Astrocyte of the spinal cord (primary cell): ENCODE results near the gene PSMG4.

Experiments
- DNase-seq: peaks from one replicate; pipeline ENCODE4 v3.0.0; 2011; ENCODE audit warnings: low read depth, low spot score
- H3K4me3 ChIP-seq: 2 replicates; pipeline ENCODE4 v1.5.1; 2011; ENCODE audit warnings: low read depth, mild to moderate bottlenecking, low read length, moderate library complexity
- in situ Hi-C: cut with HindIII; loops from 2 replicates; pipeline ENCODE4 v1.10.0; 2017; ENCODE audit warnings: low sequenced_read_pairs
- TF ChIP-seq, protein P1 (sequence below): IDR thresholded peaks from 2 replicates; pipeline ENCODE4 v1.5.1; 2012; ENCODE audit warnings: low read depth, mild to moderate bottlenecking, low read length, inconsistent platforms

Gene PSMG4

DNA sequence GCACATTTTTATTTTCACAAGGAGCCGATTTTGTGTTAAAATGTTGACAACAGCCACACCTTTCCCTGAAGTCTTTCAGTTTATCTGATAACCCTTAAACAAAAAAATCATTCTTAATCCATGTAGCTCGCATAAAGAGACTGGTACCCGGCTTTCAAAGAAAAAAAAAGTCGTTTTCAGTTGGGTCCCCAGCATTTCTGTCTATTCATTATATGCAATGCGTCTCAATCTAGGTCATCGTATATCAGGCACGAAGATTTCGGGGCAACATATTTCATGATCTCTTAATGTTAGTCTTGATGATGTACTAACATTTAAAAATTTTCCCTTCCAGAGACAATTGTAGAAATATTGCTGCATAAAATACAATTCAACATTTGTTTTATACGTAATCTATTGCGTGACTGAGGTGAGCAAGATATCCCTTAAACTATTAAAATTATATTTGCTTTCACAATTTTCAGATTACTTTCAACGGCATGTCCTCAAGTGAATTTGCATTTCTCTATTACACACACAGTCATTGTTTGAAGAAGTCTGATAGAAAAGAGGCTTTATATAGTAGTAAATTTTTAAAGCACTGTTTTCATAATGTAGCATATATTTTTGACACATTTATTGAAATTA is 28.4 kb upstream of the PSMG4 start:
- TF ChIP-seq, protein P1, sequence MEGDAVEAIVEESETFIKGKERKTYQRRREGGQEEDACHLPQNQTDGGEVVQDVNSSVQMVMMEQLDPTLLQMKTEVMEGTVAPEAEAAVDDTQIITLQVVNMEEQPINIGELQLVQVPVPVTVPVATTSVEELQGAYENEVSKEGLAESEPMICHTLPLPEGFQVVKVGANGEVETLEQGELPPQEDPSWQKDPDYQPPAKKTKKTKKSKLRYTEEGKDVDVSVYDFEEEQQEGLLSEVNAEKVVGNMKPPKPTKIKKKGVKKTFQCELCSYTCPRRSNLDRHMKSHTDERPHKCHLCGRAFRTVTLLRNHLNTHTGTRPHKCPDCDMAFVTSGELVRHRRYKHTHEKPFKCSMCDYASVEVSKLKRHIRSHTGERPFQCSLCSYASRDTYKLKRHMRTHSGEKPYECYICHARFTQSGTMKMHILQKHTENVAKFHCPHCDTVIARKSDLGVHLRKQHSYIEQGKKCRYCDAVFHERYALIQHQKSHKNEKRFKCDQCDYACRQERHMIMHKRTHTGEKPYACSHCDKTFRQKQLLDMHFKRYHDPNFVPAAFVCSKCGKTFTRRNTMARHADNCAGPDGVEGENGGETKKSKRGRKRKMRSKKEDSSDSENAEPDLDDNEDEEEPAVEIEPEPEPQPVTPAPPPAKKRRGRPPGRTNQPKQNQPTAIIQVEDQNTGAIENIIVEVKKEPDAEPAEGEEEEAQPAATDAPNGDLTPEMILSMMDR = no peak
- no peak overlapping the region for H3K4me3 ChIP-seq
- in situ Hi-C loops = no loop called here
- no peak for DNase-seq

DNA sequence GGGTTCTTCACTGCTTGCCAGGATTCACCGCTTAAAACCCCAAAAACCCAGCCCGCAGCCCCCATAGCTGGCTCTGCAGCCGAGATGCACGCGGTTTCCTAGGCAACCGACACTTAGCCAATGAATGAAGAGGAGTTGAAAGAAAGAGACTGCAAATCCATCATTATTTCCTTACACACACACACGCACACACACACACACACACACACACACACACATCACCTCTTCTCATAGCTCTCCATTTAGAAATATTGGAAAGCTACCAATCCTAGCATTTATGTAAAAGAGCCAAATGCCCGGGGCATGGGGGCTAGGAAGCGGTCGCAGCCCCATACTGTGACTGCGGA is 27.9 kb upstream of the PSMG4 start:
- DNase-seq = no peak
- H3K4me3 ChIP-seq = peak overlapping the region; percentile 63
- TF ChIP-seq, protein P1 = no peak
- in situ Hi-C loops = no loop called here

DNA sequence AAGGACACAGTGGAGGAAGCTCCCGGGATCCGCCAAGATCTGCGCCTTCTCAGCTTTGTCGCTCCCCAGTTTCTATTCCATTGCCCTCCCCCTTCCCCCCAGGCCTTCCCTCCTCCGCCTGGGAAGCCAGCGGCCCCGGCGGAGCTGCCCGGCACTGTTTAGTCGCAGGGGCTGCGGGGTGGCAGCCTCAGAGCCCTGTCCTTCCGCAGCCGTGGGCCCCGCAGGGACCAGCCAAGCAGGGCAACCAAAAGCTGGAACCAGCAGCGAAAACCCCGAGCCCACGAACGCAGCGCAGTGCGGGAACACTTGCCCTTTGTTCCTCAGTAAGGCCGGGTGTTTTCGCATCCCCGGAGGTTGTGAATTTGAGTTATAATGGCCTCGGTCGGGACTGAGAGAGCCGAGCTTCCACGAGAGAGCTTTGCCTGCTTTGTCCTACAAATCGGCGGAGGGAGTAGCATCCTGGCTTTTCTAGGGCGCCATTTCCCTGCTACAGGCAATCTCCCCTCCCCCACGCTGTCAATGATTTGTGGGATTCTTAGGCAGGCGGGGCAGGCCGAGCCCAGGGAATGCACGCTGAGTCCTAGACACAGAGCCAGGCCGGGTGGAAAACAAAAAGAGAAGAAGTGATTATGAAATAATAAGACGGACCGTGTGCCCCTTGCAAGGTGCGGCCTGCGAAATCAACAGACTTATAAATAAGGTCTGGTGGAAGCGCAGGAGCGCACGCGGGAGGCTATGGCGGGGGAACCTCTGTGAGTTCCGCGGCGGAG is 27.3 kb upstream of the PSMG4 start:
- in situ Hi-C loops = no loop called here
- H3K4me3 ChIP-seq = peak overlapping the region; percentile 63
- peak; percentile 78 for DNase-seq
- TF ChIP-seq, protein P1 = no peak

DNA sequence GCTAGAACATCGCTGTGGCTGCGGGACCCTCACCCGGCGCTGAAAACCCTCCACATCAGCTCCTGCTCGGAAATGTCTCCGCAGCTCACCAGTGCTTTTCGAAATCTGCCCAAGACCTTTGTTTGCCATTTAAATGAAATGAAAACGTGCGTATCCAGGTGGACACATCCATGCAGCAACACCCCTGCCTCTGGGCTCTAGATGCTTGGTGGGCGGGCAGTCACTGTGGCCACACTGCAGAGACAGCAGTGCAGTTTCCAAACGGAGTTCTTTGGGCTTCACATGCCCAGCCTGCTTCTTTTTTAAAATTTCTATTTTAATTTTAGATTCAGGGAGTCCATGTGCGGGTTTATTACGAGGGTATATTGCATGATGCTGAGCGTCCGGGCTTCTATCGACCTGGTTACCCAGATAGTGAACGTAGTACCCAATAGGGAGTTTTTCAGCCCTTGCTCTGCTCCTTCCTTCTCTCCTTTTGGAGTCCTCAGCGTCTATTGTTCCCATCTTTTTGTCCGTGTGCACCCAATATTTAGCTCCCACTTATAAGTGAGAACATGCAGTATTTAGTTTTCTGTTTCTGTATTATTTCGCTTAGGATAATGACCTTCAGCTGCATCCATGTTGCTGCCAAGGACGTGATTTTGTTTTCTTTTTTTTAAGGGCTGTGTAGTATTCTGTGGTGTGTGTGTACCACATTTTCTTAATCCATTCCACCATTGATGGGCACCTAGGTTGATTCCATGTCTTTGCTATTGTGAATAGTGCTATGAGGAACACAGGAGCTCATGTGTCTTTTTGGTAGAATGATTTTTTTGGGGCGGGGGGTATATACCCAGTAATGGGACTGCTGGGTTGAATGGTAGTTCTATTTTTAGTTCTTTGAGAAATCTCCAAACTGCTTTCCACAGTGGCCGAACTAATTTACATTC is 26.5 kb upstream of the PSMG4 start:
- H3K4me3 ChIP-seq = peak overlapping the region; percentile 63
- in situ Hi-C loops = no loop called here
- no peak for DNase-seq
- TF ChIP-seq, protein P1 = no peak

DNA sequence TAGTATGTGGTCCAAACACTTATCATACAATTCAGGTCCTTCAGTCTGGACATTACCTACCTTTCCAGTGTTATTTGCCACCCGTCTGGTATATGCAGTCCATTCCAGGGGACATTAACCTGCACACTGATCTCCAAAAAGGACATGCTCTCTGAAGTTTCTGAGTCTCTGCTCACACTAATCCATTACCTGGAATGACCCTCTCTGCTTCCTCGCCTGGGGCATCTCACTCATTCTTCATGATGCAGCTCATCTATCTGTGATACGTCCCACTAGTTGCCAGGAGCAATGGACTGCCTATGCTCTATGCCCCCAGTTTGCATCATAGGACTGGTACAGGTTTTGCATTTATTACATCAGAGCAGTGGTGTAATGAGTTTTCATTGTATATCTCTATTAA is 25.4 kb upstream of the PSMG4 start:
- TF ChIP-seq, protein P1 = no peak
- H3K4me3 ChIP-seq = no peak overlapping the region
- in situ Hi-C loops = no loop called here
- no peak for DNase-seq

DNA sequence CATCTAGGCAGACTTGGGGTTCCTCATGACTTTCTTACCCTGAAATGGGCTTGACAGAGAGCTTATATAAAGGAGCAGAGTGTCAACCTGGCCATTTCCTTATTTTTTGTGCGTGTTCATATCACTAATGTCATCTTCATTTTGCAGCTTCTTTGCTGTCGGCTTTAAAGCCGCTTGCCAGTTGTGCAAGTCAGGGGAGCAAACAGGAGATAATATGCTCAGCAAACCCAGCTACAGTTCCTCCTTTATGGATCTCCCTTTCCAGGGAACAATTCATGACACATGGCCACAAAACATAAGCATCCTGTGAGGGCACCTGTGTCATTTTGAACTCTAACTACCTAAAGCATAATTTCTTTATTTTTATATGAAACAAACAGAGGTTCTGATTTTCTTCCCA is 24.8 kb upstream of the PSMG4 start:
- no peak overlapping the region for H3K4me3 ChIP-seq
- TF ChIP-seq, protein P1 = no peak
- in situ Hi-C loops = no loop called here
- DNase-seq = no peak
